Retinal pigment epithelial cell (primary cell): ENCODE measurements around the gene FOXJ1.
"Not testable (repeated sequence)": the region's sequence is repeated elsewhere in the genome, so short reads cannot be mapped to it uniquely, and the experiment has no call there.

Experiments used
- DNase-seq: peaks from one replicate; pipeline ENCODE4 v3.0.0-alpha.2; 2010; ENCODE audit warnings: low read depth
- H3K4me3 ChIP-seq: 2 replicates; pipeline ENCODE4 v1.5.1; 2011; ENCODE audit warnings: mild to moderate bottlenecking, low read length, control low read depth, moderate library complexity
- CTCF ChIP-seq: conservative IDR thresholded peaks from 2 replicates; pipeline ENCODE4 v1.5.1; 2011; ENCODE audit warnings: low read depth, low read length, control low read depth, inconsistent platforms

The FOXJ1 gene

DNA sequence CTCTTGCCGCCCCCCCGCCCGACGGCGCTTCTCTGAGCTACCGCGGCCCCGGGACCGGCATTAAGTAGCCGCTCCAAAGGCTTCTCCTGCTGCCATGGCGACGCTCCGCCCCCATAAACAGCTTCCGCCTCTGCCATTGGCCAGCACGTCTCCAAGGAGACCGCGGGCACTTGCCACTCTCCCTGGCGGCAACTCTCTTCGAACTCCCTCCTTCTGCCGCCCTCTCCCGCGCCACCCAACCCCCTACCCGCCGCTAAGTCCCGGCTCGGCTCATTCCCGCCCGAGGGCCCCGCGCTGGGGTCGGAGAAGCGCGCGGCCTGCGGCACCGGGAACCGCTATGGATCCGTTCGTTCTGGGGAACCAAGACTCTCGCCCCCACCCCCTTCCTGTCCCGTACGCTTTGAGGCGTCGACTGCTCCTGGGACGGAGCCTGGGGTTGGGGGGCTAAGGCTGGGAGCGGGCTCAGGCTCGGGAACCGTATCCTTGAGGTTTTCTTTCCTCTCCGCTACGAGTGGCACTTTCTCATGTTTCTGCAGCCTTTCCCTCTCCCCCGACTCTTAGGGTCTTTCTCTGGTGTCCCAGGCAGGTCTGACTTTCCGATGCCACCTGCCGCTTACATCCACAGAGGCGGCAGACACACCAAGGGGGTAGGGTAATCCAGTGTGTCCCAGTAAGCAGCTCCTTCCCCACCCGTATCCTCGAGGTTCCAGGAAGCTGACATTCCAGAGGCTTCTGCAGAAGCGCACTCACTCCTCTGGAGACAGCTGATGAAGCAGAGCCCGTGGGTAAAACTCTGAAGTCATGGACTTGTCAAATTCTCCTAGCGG, at the start of gene FOXJ1:
Gene FOXJ1, minus strand, starts transcription at position 34 of the 827 bp plus-strand sequence. CDS start 850 bp downstream, outside the sequence.
- TF ChIP-seq CTCF = no peak
- peak; percentile 64 for DNase-seq
- peak within 1 kb of the TSS; percentile 48 for H3K4me3 ChIP-seq

- no peak overlapping the region for H3K4me3 ChIP-seq
- TF ChIP-seq CTCF = no peak
- no peak for DNase-seq
Observed at GRCh38 chr17:76189741-76190140, 48.7 kb upstream of the FOXJ1 start.

- DNase-seq = no peak
- no peak for TF ChIP-seq CTCF
- no peak overlapping the region for H3K4me3 ChIP-seq
Observed at GRCh38 chr17:76189247-76189646, 48.2 kb upstream of the FOXJ1 start.

GRCh38 chr17:76188213-76189016, 47.4 kb upstream of the FOXJ1 start:
- TF ChIP-seq CTCF = peak; percentile 7
- H3K4me3 ChIP-seq = no peak overlapping the region
- peak; percentile 75 for DNase-seq

- not testable (repeated sequence) for H3K4me3 ChIP-seq, DNase-seq
Observed at GRCh38 chr17:76186774-76187173, 45.7 kb upstream of the FOXJ1 start.

DNA sequence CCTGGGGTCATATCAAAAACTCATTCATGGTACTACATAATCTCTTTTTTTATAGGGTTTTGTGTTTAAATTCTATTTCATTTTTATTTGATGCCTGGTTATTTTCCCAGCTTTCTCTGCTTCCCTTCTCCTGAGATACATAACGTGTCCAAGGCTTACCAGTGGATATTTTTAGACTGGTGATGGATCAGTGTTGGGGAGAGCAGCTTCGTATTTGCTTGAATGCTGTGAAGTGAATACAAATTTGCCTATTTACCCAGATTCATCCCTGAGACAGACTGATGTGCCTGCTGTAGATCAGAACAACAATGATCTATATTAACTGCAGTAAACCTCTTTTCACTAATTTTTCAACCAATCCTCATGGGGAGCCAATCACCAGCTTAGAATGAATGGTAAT, 43.2 kb upstream of the FOXJ1 start:
- TF ChIP-seq CTCF = no peak
- no peak for DNase-seq
- no peak overlapping the region for H3K4me3 ChIP-seq

DNA sequence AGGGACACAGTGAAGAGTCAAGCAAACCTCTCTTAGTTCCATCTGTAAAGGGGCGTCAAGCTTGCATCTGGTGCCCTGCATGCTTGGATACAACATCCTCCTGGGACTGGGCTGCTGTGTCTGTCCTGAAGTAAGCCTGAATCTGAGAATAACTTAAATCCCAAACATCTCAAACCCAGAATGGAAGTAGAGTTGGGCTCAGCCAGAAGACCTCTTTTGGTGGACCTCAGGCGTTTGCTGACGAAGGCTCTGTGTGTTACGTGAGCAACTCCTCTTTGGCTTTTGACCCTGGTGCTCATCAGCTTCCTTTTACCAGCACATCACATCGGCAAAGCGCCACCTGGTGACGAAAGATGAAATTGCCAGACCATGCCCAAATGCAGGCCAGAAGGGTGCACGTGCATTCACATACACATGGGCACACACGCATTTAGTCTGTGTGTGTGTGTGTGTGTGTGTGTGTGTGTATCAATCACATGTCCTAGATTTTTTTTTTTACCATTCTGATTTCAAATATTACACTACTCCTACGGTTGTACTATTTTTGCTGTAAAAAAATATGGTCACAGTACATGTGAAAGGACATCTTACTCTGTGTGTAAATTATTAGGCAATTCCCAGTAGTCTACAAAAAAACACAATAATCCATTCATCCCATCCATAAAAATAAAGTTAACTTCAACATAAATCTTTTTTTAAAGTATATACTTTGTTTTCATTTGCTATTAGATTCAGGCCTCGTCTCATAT, 41.1 kb upstream of the FOXJ1 start:
- no peak for DNase-seq
- peak; percentile 94 for TF ChIP-seq CTCF

More for the DNA sequence above, 41.1 kb upstream of the FOXJ1 start:
- H3K4me3 ChIP-seq = no peak overlapping the region
